Ovary (tissue), 9 donors: Measurements from ENCODE around the gene VILL. TPM values are rescaled to one million over a fixed set of nuclear protein-coding genes. Genes with fewer than 3 reads are reported as not detected.

Experiments used
- DNase-seq, 5 donors: peaks; one replicate each; pipeline ENCODE4 v3.0.0-alpha.2; 2019 to 2020
- H3K27ac ChIP-seq, 2 donors: fragments of 200-600 bp; one replicate each; pipeline versions ENCODE4 v1.5.1 to v1.8.0; 2019 to 2022
- H3K27me3 ChIP-seq: fragments of 200-600 bp; one replicate; pipeline ENCODE4 v1.8.0; 2022
- H3K36me3 ChIP-seq: fragments of 200-600 bp; sonication (generic); one replicate; pipeline ENCODE4 v1.5.1; 2019
- H3K4me1 ChIP-seq: one replicate; pipeline ENCODE4 v1.8.1; 2013; ENCODE audit warnings: mild to moderate bottlenecking, moderate library complexity; ENCODE audit not compliant: insufficient read depth
- H3K4me3 ChIP-seq: fragments of 200-600 bp; sonication (generic); one replicate; pipeline ENCODE4 v1.5.1; 2017
- H3K9me3 ChIP-seq, 2 donors: fragments of 200-600 bp in 1 of 2; sonication (generic) in 1 of 2; one replicate each; pipeline versions ENCODE4 v1.5.1 to v1.8.1; 2013 to 2019; ENCODE audit warnings: mild to moderate bottlenecking in 1 of 2, moderate library complexity in 1 of 2
- EP300 ChIP-seq: sonication (generic); formaldehyde crosslinking; IDR thresholded peaks from one replicate; pipeline ENCODE4 v1.6.1; 2017; ENCODE audit warnings: antibody characterized with exemption
- POLR2A ChIP-seq: fragments of 450-650 bp; IDR thresholded peaks from one replicate; pipeline ENCODE4 v1.6.1; 2017; ENCODE audit warnings: antibody characterized with exemption, mild to moderate bottlenecking, moderate library complexity
- WGBS, 3 donors: extraction: QIAGEN DNeasy Blood & Tissue Kit in 1 of 3; methylation state at CpG; one replicate each; pipeline versions ENCODE4 v1.1.5 to v1.1.7; 2013 to 2017; 5-methylcytosine and 5-hydroxymethylcytosine counted together
- intact Hi-C, 4 donors: fragments of 100-400 bp; cut with DNase I; formaldehyde crosslinking; loops; one replicate each; pipeline versions ENCODE4 v1.11.0 to v1.15.1; 2022 to 2023
- polyA plus RNA-seq, 2 donors: library from polyadenylated mRNA; stranded (reverse); fragments of 200-250 nt in 1 of 2; fragments of 350-450 nt in 1 of 2; fragmentation: Illumina TruSeq in 1 of 2; extraction: RNeasy Lipid Tissue Mini Kit (QIAGEN cat#74804) in 1 of 2; gene quantifications; one replicate each; pipeline ENCODE4 v1.2.3, GENCODE V29; 2013 to 2014
- total RNA-seq, 7 donors: library from RNA; depleted of rRNA in 2 of 7; stranded (reverse); fragments of >200 nt in 2 of 7; fragmentation: NEBNext Ultra II Directional in 3 of 7; extraction: Animal tissue kit (Norgen Biotek cat#: 25700) in 3 of 7; gene quantifications; one replicate each; pipeline versions ENCODE4 v1.1.0 to v1.2.4, GENCODE V29; 2016 to 2023
- TF ChIP-seq, protein P1 (sequence below), 3 donors: fragments of 450-650 bp in 2 of 3; fragments of 200-600 bp in 1 of 3; IDR thresholded peaks; one replicate each; pipeline versions ENCODE4 v1.5.1 to v1.8.0; 2016 to 2022; ENCODE audit warnings: antibody characterized with exemption in 3 of 3, mild to moderate bottlenecking in 1 of 3
- donor health status: DM: no; HTN: no; CAD: no; lungs with moderate emphysema.
- donor health status: DM: no; HTN: no; CAD: no.
- donor health status: Bipolar disorder and iron deficiency.
- donor health status: DM: yes; HTN: yes; CAD: no.
- donor health status: DM: no; HTN: no; CAD: no.
- donor health status: DM: yes; HTN: yes; CAD: no.

The VILL gene
- total and polyA plus RNA-seq, 9 donors, result 4.8 to 13.2 (median 8.8) TPM

DNA sequence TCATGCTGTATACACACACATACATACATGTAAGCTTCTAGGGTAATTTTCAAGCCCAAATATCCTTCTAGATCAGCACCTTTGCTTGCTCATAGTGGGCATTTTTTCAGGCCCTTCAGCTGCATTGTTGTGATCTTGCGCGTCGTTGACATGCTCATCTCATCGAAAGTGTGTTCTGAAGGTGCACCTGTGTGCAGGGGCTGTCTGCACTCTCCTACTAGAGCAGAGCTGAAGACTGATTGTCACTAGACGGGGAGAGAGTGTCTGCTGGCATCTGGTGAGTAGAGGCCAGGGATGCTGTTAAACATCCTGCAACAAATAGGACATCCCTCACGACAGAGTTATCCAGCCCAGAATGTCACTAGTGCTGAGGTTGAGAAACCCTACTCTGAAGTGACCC lies 35.7 kb upstream of the VILL start:
- Histone ChIP-seq H3K27me3 (no peaks in the 10 kb centered on the region), H3K4me1 (peaks cover 4% of the 10 kb centered on the region), H3K4me3 (no peak overlapping the region), H3K9me3 (no peaks in the 10 kb centered on the region), H3K36me3 (no peaks in the 10 kb centered on the region), H3K27ac (no peak overlapping the region)
- 89 to 96% (median 91%) methylated on average over 6 of the region's 6 CpGs for WGBS, 3 donors
- TF ChIP-seq EP300, result no peak
- no peak for TF ChIP-seq POLR2A
- TF ChIP-seq, protein P1, sequence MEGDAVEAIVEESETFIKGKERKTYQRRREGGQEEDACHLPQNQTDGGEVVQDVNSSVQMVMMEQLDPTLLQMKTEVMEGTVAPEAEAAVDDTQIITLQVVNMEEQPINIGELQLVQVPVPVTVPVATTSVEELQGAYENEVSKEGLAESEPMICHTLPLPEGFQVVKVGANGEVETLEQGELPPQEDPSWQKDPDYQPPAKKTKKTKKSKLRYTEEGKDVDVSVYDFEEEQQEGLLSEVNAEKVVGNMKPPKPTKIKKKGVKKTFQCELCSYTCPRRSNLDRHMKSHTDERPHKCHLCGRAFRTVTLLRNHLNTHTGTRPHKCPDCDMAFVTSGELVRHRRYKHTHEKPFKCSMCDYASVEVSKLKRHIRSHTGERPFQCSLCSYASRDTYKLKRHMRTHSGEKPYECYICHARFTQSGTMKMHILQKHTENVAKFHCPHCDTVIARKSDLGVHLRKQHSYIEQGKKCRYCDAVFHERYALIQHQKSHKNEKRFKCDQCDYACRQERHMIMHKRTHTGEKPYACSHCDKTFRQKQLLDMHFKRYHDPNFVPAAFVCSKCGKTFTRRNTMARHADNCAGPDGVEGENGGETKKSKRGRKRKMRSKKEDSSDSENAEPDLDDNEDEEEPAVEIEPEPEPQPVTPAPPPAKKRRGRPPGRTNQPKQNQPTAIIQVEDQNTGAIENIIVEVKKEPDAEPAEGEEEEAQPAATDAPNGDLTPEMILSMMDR (IDR thresholded peaks at IDR 0.05), result no peak
- no peak for DNase-seq
- intact Hi-C loops, result no loop called here

- peaks cover 1% of the 10 kb centered on the region for H3K4me1 ChIP-seq
- DNase-seq, result no peak
- H3K27ac ChIP-seq, result no peak overlapping the region
- H3K4me3 ChIP-seq, result no peak overlapping the region
- TF ChIP-seq, protein P1 (IDR thresholded peaks at IDR 0.05), result no peak
- TF ChIP-seq POLR2A (no peak), EP300 (no peak)
- intact Hi-C loops, result no loop called here
- H3K36me3 ChIP-seq, result no peaks in the 10 kb centered on the region
- H3K27me3 ChIP-seq, result no peaks in the 10 kb centered on the region
- 70 to 77% (median 73%) methylated on average over 3 of the region's 3 CpGs for WGBS, 3 donors
- no peaks in the 10 kb centered on the region for H3K9me3 ChIP-seq
Observed at GRCh38 chr3:37955918-37956707, 34.5 kb upstream of the VILL start.

DNA sequence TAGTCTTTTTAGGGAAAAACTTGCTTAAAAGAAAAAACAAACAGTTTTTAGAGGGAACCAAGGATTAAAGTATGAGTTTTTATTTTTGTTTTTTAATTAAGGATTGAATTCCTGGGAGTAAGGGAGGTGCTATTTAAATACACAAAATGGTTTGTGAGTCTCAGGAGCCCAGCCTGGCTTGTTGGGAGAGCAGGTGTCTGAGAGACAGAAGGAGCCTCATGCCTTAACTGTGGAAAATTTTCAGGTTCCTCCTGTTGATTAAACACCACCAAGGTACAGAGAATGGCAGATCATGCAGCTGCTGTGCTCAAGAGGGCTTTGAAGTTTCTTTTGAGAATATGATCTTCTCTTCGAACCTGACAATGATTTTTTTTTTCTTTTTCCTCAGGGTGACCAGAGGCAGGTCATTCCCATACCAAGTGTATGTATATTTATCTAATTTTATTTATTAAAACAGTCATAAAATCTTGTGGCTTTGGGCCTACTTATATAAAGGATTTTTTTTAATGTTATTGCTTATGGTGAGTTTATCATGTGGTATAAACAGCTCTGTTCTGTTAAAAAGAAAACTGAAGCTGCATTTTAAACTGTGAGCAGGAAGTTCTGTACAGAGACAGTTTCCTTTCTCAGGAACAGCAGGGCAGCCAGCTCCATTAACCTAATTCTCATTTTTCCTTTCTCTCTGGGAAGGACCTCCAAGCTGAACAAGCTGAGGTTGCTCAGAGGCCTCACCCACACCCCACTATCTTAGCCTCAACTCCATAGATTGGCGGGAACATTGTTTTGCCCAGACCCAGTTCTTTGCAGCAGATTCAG lies 33.7 kb upstream of the VILL start:
- Histone ChIP-seq H3K36me3 (no peaks in the 10 kb centered on the region), H3K4me3 (no peak overlapping the region), H3K27ac (no peak overlapping the region), H3K27me3 (no peaks in the 10 kb centered on the region), H3K9me3 (no peaks in the 10 kb centered on the region), H3K4me1 (no peaks in the 10 kb centered on the region)
- intact Hi-C loops, result no loop called here
- 78 to 88% (median 83%) methylated on average over 2 of the region's 2 CpGs for WGBS, 3 donors
- TF ChIP-seq, protein P1 (IDR thresholded peaks at IDR 0.05), result no peak
- no peak for TF ChIP-seq EP300
- no peak for TF ChIP-seq POLR2A
- DNase-seq, result no peak

DNA sequence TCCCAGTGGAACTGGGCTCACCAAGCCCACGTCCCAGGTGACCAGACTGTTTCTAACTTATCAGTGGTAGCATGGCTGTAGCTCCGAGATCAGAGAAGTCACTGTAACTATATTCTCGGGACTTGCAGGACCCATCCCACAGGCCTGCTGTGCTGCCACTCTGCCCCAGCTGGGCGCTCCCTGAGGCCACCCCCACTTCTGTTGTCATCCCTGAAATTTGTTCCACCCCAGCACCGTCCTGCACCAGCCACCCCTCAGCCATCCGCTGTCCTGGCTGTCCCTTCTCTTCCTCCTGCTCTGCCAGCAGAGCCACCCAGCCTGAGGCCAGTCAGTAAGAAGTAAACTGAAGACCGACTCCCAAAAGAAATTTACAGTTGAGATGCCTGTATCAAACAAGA lies 33.0 kb upstream of the VILL start:
- no peak for TF ChIP-seq EP300
- TF ChIP-seq POLR2A, result no peak
- TF ChIP-seq, protein P1 (IDR thresholded peaks at IDR 0.05), result no peak
- intact Hi-C loops, result no loop called here
- no peak for DNase-seq
- Histone ChIP-seq H3K27me3 (no peaks in the 10 kb centered on the region), H3K27ac (no peak overlapping the region), H3K9me3 (no peaks in the 10 kb centered on the region), H3K36me3 (no peaks in the 10 kb centered on the region), H3K4me1 (no peaks in the 10 kb centered on the region), H3K4me3 (no peak overlapping the region)
- WGBS, 3 donors, result 83 to 89% (median 86%) methylated on average over 7 of the region's 7 CpGs
